ENCODE measurements around the gene NCAM1.

Gene NCAM1

GRCh38 chr11:113163291-113164030, 202.2 kb downstream of the NCAM1 start (continued):
- no peak for TF ChIP-seq ZNF302 (tag by site-specific recombination; IDR thresholded peaks at IDR 0.05; ENCODE audit: low read depth)
- TF ChIP-seq ZFP3 (tag by site-specific recombination; IDR thresholded peaks at IDR 0.05; ENCODE audit: low read depth), result no peak
- no peak for TF ChIP-seq GLIS1 (tag by site-specific recombination; IDR thresholded peaks at IDR 0.05)
- TF ChIP-seq ZBTB6 (tag by site-specific recombination; IDR thresholded peaks at IDR 0.05), result no peak
- no peak for TF ChIP-seq ZNF837 (tag by site-specific recombination; IDR thresholded peaks at IDR 0.05)
- no peak for TF ChIP-seq KLF1 (tag by site-specific recombination; IDR thresholded peaks at IDR 0.05)
- TF ChIP-seq WT1 (tag by site-specific recombination; IDR thresholded peaks at IDR 0.05), result no peak
- no peak for TF ChIP-seq ZNF76 (tag by site-specific recombination; IDR thresholded peaks at IDR 0.05; ENCODE audit: borderline replicate concordance, low read depth)
- no peak for TF ChIP-seq CTCF (tag by site-specific recombination; IDR thresholded peaks at IDR 0.05)
- no peak for TF ChIP-seq ZNF391 (tag by site-specific recombination; IDR thresholded peaks at IDR 0.05; ENCODE audit: borderline replicate concordance, low read depth)

- Histone ChIP-seq H3K4me3 (ENCODE audit: low read depth, low read length) (no peak overlapping the region), H3K9me3 (ENCODE audit: control insufficient read depth, insufficient read depth, low read depth, low read length) (no peaks in the 10 kb centered on the region), H3K4me1 (ENCODE audit: control insufficient read depth, insufficient read depth, low read length) (peaks cover 13% of the 10 kb centered on the region), H3K36me3 (ENCODE audit: control insufficient read depth in 2 of 2, insufficient read depth in 1 of 2, low read length in 2 of 2) (no peaks in the 10 kb centered on the region), H3K27ac (ENCODE audit: extremely low read depth, low read depth, low read length) (no peak overlapping the region)
- POLR2A ChIA-PET, result no interaction called here
- CTCF ChIA-PET, result interaction anchor here (0.9 kb wide), 1 partner anchor 208 kb away, joined by 5 read pairs; no protein-coding TSS in a partner anchor
- TF ChIP-seq ZNF311 (tag by site-specific recombination; IDR thresholded peaks at IDR 0.05; ENCODE audit: borderline replicate concordance), result no peak
- TF ChIP-seq ZNF626 (tag by site-specific recombination; IDR thresholded peaks at IDR 0.05), result no peak
- no peak for TF ChIP-seq ZNF157 (tag by site-specific recombination; IDR thresholded peaks at IDR 0.05)
- no peak for TF ChIP-seq ZNF621 (tag by site-specific recombination; IDR thresholded peaks at IDR 0.05)
Observed at GRCh38 chr11:113166280-113166679, 205.1 kb downstream of the NCAM1 start.

- Histone ChIP-seq H3K36me3 (ENCODE audit: control insufficient read depth in 2 of 2, insufficient read depth in 1 of 2, low read length in 2 of 2) (no peaks in the 10 kb centered on the region), H3K4me3 (ENCODE audit: low read depth, low read length) (no peak overlapping the region), H3K27ac (ENCODE audit: extremely low read depth, low read depth, low read length) (no peak overlapping the region), H3K4me1 (ENCODE audit: control insufficient read depth, insufficient read depth, low read length) (peaks cover 3% of the 10 kb centered on the region; the same call in 1 of the 2 replicates), H3K9me3 (ENCODE audit: control insufficient read depth, insufficient read depth, low read depth, low read length) (no peaks in the 10 kb centered on the region)
- ChIA-PET POLR2A (no interaction called here), CTCF (interaction anchor here (0.6 to 0.7 kb wide), 2 partner anchors 54 to 579 kb away, joined by 3 read pairs; no protein-coding TSS in a partner anchor)
- TF ChIP-seq REPIN1 (tag by site-specific recombination; IDR thresholded peaks at IDR 0.05; ENCODE audit: low read depth), result no peak
- TF ChIP-seq ZBTB49 (tag by site-specific recombination; IDR thresholded peaks at IDR 0.05; ENCODE audit: low read depth), result no peak
- no peak for TF ChIP-seq ZNF785 (tag by site-specific recombination; IDR thresholded peaks at IDR 0.05)
- TF ChIP-seq ZNF843 (tag by site-specific recombination; IDR thresholded peaks at IDR 0.05), result no peak
- TF ChIP-seq ZNF133 (tag by site-specific recombination; IDR thresholded peaks at IDR 0.05), result no peak
- no peak for TF ChIP-seq ZNF677 (tag by site-specific recombination; IDR thresholded peaks at IDR 0.05)
- no peak for TF ChIP-seq ZNF16 (tag by site-specific recombination; IDR thresholded peaks at IDR 0.05; ENCODE audit: low read depth)
- no peak for TF ChIP-seq ZNF658 (tag by site-specific recombination; IDR thresholded peaks at IDR 0.05)
- TF ChIP-seq ZSCAN30 (tag by site-specific recombination; IDR thresholded peaks at IDR 0.05), result no peak
- TF ChIP-seq ZNF610 (tag by site-specific recombination; IDR thresholded peaks at IDR 0.05; ENCODE audit: borderline replicate concordance), result no peak
- TF ChIP-seq HOXD13 (CRISPR knock-in tag; IDR thresholded peaks at IDR 0.05; ENCODE audit: borderline replicate concordance), result no peak
- TF ChIP-seq MZF1 (tag by site-specific recombination; IDR thresholded peaks at IDR 0.05; ENCODE audit: borderline replicate concordance), result no peak
- no peak for TF ChIP-seq ZNF768 (tag by site-specific recombination; IDR thresholded peaks at IDR 0.05)
- no peak for TF ChIP-seq MEIS1 (CRISPR knock-in tag; IDR thresholded peaks at IDR 0.05; ENCODE audit: borderline replicate concordance)
- no peak for TF ChIP-seq ZBTB48 (tag by site-specific recombination; IDR thresholded peaks at IDR 0.05)
- TF ChIP-seq ZNF112 (tag by site-specific recombination; IDR thresholded peaks at IDR 0.05), result no peak
- no peak for TF ChIP-seq ZNF510 (tag by site-specific recombination; IDR thresholded peaks at IDR 0.05; ENCODE audit: insufficient replicate concordance)
Observed at GRCh38 chr11:113167599-113167998, 206.4 kb downstream of the NCAM1 start.

Data from HEK293 (cell line).